ENCODE results near the gene EEF2K.

The EEF2K gene

GRCh38 chr16:22337849-22338635 lies 132.0 kb downstream of the EEF2K start:
- DNase-seq, result peak; percentile 50
